Renal pelvis (tissue), 4 donors: ENCODE results near the gene ZDHHC1. TPM values are rescaled to one million over a fixed set of nuclear protein-coding genes. Genes with fewer than 3 reads are reported as not detected.
"Not testable (repeated sequence)": the region's sequence is repeated elsewhere in the genome, so short reads cannot be mapped to it uniquely, and the experiment has no call there.

ENCODE experiments used
- DNase-seq: peaks from one replicate; pipeline ENCODE4 v3.0.0-alpha.2; 2013
- polyA plus RNA-seq, 3 donors: library from polyadenylated mRNA; unstranded; fragments of 120-200 nt; gene quantifications; one replicate each; pipeline ENCODE4 v1.2.1, GENCODE V29; 2013; ENCODE audit not compliant: insufficient read length in 3 of 3

ZDHHC1 gene
- polyA plus RNA-seq, 3 donors: 14.7 to 18.3 (median 15.4) TPM

DNA sequence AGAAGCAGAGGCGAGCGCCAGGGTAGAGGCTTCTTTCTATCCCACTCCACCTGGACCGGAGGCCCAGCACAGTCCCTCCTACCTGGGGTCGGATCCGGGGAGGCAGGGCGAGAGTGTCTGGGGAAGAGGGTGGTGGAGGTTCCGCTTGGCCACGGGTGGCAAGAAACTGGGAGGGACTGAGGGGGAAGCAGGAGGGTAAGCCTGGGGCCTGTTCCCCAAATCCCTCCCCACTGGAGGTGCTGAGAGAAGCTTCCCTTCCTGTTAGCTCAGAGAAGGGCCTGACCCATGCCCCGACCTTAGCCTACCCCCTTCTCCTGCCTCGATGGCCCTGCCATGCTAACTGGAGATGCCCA is 21.2 kb downstream of the ZDHHC1 start:
- DNase-seq: no peak

- peak; percentile 35 for DNase-seq
Measured at GRCh38 chr16:67394155-67395104, 21.8 kb downstream of the ZDHHC1 start.

- DNase-seq: no peak
Measured at GRCh38 chr16:67393788-67394154, 22.5 kb downstream of the ZDHHC1 start.

DNA sequence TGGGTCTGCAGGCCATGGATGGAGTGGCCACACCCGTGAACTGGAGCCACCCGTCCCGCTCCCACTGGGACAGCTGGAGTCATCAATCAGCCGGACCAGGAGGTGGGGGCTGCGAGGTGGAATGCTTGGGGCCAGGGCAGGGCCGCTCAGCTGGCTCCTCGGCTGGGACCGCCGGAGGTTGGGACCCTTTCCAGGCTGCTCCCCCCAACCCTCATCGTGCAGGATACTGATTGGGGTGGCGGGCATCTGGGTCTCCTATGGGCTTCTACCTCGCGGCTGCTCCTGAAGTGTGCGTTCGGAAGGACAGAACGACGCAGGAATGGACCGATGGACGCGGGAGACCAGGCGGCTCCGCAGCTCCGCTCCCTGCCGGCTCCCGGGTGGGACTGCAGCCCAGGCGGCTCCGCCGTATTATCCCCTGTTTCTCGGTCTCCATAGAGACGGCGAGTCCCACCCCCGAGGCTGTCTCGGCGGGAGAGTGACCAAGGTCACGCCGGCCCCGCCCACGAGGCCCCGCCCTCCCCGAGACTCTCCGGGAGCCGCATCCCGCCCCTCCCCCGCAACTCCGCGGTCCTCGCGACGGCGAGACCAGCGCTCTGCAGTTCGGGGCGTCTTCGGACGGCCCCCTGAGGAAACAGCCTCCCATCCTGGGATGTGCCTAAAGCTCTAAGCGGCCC is 23.0 kb downstream of the ZDHHC1 start, which contains the start of gene TPPP3:
Gene TPPP3, minus strand, starts transcription at position 388 of the 677 bp plus-strand sequence. CDS start 2,387 bp downstream, outside the sequence.
- peak; percentile 87 for DNase-seq

- DNase-seq: no peak
Measured at GRCh38 chr16:67392301-67393059, 23.8 kb downstream of the ZDHHC1 start.

DNA sequence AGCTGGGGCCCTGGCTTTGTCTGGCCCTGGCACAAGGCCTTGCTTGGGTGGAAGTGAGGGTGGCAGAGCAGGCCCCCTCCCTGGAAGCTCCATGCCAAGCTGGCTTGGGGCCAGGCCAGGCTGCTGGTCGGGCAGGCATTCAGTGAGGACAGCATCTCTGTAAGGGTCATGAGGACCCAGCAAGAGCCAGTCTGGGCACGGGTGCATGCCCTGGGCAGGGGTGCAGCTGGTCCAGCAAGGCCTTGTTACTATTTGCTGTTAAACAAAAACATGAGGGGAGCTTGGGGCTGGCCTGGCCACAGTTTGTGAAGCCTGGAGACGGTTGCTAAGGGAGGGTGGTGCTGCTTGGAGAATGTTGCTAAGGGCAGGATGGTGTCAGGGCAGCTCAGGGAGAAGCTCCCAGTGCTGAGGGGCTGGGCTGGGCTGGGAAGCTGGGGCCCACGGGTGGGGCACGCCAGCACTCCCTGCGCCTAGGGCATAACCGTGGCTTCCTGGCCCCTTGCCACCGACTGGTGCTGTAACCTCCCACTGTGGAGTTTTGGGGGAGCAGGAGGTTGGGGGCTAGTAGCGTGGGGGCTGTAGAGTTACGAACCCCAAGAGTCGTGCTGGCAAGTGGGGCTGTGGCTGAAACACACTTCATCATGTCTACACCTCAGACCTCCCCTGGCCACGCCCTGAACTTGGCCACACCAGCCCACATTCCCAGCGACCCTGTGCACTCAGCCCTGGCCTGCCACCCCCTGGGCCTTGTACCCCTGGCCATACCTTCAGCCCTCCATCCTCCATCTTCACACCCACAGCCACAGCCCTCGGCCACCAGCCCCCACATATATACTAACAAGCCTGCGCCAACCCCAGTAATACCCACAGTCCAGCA is 24.6 kb downstream of the ZDHHC1 start:
- DNase-seq: no peak

DNA sequence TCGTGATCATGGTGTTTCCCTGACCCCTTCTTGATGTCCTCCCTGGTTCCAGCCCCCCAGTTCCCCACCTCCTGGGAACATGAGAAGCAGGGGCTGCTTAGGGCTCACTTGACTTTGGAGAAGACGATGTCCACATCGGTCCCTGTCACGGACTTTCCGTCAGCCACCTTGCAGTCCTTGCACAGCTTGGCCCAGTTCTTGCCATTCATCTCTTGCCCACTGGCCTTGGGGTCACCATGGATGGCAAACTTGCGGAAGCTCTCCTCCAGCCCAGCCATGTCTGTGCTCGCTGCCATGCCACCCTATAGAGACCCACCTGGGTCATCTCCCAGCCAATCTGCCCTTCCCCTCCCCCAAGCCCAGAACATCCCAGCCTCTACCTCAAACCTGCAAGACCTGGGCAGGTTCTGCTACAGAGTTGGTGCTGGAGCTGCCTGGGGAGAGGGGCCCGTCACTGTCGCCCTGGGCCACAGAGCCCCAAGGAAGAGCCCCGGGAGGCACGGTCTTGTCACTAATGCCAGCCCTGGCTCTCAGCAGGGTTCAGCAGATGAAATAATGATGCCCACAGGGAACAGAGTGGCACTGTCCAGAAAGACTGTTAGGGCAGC is 25.4 kb downstream of the ZDHHC1 start:
- no peak for DNase-seq

DNA sequence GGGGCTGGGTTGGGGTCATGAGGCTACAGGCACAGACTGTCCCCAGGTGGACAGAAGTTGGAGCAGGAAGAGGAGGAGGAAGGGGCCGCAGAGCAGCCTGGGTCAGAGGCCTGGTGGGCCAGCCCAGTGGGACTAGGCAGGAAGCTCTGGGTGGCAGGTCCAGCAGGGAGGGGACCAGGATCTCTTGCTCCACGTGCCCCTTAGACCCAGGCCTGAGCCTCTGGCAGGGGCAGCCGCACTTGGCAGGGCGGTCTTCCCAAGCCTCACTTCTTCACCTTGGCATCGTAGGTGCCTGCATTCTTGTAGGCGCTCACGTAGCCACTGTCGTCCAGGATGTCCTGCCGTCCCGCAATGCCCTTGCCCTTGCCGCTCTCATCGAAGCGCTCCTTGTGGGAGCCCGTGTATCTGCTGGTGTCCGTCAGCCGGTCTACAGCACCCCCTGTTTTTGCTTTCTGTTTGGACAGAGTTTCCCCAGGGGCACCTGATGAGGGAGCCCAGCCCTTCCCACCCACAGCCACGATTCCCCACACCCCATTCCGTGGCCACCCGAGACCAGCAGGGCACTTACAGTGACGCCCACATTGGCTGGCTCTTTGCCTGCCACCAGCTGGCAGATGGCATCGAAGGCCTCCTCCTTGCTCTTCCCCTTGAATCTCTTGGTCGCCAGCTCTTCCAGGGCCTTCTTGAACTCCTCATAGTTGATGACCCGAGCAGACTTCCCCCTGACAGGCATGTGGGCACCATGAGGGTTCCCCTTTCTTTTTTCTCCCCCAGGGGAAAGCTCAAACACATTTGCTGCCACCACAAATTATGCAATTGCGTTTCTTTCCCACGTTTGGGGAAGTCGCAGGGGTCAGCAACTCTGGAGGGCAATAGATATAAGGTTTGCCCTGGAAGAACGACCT is 26.1 kb downstream of the ZDHHC1 start:
- DNase-seq: no peak

GRCh38 chr16:67388591-67388990 is 27.7 kb downstream of the ZDHHC1 start:
- DNase-seq: no peak

DNA sequence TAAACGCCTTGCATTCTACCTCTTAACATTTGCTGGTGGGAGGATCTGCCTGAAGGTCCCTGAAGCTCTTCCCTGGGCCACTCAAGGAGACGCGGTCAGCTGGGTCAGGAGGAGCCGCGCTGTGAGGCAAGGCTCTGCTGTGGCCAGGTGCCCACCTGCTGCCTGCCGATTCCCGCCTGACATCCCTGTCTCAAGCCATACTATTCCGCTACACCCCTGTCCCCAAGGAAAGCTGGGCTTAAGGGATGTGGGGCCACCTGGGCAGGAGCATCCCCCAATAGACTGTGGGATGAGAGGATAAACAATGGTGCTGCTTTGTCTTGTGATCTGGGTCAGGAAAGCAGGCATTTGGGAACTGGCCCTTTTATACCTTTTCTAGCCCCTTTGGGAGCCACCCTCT is 28.1 kb downstream of the ZDHHC1 start:
- no peak for DNase-seq

GRCh38 chr16:67387479-67388079 is 28.7 kb downstream of the ZDHHC1 start:
- no peak for DNase-seq

DNA sequence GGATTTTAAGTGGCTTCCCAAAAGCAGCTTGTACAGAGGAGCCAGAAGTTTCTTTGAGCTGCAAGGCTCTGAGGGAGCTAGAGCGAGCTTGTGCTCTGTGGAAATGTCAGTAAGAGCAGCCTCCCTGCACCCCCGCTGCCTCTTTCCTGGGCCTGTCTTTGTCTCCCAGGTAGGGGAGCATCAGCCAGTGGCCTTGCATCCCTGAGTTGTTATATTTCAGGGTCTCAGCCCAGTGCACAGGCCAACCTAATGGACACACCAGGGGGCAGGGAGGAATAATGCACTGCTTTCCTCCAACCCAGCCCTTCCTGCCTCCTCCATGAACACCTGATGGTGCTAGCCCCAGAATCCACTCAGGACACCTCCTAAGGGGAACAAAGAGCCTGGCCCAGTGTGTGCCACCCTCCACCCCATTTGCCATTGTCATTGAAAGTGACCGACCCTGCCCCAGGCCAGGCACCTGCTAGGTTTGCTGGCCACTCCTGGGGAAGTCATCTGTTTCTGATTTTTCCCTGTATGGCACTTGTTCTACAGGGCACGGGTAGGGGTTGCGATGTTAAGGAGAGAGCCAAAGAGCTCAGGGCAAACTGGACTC is 29.3 kb downstream of the ZDHHC1 start:
- no peak for DNase-seq

DNA sequence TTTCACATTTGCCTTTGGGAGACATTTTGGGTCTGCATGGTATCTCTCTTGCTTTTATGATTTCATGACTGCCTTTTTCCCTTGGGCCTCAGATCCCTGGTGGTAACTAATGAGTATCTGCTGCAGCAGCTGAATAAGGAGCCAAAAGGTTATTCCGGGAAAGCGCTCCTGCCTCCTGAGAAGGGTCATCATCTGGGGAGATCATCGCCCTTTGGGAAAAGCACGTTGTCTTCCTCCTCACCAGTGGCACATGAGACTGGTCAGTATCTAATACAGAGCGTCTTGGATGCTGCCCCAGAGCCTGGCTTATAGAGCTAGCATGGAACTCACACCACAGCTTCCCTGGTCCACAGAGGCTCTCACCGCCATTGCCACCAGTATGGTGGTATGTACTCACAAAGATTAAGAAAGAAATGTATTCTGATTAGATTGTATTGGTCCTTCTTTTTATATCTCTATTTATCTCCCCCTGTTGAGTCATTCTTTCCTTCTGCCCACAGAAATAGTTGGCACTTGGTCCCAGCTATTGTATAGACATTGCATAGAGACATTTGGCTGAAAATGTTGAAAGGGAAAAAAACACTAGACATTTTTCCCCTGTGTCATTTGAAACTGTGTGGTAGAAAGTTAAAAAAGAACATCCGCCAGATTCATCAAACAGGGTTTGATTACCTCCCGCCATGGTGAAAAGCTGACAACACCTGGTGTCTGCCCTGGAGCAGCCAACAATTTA is 31.3 kb downstream of the ZDHHC1 start:
- no peak for DNase-seq

GRCh38 chr16:67383284-67383683 is 33.0 kb downstream of the ZDHHC1 start:
- no peak for DNase-seq

- DNase-seq: no peak
Measured at GRCh38 chr16:67378642-67379041, 37.6 kb downstream of the ZDHHC1 start.

DNA sequence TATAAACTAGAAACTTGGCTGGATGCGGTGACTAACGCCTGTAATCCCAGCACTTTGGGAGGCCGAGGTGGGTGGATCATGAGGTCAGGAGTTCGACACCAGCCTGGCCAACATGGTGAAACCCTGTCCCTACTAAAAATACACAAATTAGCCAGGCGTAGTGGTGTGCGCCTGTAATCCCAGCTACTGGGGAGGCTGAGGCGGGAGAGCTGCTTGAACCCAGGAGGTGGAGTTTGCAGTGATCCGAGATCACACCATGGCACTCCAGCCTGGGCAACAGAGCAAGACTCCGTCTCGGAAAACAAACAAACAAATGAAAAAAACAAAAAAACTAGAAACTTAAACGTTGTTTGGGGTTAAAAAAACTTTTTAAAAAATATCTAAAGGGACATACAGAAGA is 40.3 kb downstream of the ZDHHC1 start:
- DNase-seq: not testable (repeated sequence)

DNA sequence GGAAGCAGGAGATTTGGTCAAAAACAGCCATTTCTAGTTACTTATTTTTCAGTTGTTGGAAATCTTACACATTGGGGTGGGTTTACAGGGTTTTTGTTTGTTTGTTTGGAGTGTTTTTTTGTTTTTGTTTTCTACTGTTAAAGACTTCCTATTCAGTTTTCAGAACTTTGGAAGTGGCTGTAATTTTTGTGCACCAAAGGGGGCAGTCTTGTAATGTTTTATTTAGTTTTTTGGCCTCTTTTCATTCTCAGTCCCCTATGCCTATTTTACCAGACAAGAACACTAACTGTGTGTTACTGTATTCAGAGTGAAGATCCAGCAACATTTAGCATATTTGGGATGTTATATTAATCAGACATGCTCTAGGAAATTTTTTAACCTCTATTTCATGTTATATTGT is 43.6 kb downstream of the ZDHHC1 start:
- DNase-seq: no peak

- DNase-seq: no peak
Measured at GRCh38 chr16:67370661-67371060, 45.6 kb downstream of the ZDHHC1 start.
